GM12873 (cell line): ENCODE data around the gene OXCT1.

Experiments used
- TF ChIP-seq, protein P1 (sequence below): IDR thresholded peaks from 2 replicates; pipeline ENCODE4 v1.5.1; 2012; ENCODE audit warnings: low read depth, mild to moderate bottlenecking, moderate library complexity, low read length, control low read depth; ENCODE audit not compliant: insufficient read depth; ENCODE audit errors: missing control alignments

Gene OXCT1

DNA sequence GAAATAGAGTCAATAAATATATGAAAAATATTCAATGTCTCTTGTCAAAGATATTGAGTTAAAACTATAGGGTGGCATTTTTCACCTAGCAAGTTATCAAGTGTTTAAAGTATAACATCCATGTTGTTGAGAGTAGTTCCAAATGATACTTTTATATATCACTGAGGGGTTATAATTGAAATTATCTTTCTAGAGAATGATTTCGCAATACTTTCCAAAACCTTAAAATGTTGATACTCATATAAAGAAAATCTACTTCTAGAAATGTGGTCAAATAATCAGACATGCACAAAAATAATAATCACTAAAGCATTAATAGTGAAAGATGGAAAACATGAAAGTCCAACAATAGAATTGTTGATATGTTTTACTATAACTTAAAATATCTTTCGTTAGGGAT lies 50.1 kb downstream of the OXCT1 start:
- TF ChIP-seq, protein P1, sequence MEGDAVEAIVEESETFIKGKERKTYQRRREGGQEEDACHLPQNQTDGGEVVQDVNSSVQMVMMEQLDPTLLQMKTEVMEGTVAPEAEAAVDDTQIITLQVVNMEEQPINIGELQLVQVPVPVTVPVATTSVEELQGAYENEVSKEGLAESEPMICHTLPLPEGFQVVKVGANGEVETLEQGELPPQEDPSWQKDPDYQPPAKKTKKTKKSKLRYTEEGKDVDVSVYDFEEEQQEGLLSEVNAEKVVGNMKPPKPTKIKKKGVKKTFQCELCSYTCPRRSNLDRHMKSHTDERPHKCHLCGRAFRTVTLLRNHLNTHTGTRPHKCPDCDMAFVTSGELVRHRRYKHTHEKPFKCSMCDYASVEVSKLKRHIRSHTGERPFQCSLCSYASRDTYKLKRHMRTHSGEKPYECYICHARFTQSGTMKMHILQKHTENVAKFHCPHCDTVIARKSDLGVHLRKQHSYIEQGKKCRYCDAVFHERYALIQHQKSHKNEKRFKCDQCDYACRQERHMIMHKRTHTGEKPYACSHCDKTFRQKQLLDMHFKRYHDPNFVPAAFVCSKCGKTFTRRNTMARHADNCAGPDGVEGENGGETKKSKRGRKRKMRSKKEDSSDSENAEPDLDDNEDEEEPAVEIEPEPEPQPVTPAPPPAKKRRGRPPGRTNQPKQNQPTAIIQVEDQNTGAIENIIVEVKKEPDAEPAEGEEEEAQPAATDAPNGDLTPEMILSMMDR, result no peak

DNA sequence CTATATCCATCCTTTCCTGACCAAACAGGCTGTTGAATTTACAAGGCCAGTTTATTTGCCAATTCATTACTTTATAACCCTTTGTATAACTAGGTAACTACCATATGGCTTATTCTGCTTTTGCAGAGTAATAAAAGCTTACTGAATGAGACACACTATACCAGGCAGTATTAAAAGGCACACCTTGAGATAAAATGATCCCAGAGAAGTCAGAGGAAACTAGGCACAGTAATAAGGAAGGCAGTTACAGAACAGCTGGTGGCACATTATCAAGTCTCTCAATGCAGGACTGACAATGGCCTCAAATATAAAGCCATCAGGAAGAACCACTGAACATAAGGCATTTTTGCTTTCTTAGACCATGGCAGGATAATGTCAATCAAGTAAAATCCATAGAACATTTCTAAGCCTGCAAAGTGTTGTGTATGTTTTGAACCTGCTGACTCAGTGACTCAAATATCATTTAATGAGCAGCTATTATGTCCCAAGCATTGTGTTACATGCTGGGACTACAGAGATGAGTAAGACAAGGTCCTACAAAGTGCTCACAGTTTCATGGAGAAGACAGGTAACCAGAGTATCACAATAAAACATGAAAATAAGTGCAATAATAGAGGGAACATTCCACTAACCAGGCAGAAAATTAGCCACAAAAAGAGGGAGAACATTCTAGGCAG lies 52.5 kb downstream of the OXCT1 start:
- TF ChIP-seq, protein P1, result no peak

DNA sequence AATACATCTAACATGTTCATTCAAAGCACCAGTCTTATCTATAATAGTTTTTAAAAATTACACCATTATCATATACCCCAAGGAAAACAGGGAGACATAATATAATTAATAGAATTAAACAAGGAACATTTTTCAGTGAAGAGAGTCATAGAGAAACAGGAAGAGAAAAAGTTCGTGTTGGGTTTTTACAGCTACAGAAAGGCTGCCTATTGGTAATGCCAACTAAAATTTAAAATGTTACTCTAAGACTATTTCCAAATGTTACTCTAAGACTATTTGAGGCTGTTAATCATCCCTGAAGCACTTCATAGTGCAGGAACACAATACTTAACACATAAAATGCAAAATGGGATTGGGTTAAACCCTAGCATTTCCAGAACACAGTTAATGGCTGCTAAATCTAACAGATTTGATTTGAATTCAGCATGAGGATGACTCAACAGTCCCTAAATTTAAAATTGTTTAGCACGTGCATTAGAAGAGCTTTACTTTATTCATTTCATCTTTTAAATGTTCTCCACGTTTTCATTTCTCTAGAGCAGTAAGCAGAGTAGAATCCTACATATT lies 54.5 kb downstream of the OXCT1 start:
- TF ChIP-seq, protein P1, result no peak

DNA sequence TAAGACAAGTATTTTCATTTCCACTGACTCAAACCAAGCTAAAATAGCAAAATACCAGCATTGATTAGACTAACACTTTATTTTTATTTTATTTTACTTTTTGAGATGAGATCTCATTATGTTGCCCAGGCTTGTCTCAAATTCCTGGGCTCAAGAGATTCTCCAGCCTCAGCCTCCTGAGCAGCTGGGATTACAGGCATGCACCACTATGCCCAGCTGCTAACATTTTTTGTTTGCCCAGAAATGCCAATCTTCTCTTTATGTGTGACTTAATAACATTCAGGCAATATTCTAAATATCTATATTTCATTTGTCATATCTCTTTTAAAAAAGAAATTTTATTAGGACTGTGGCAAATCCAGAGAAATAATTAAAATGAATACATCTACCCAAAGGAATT lies 55.0 kb downstream of the OXCT1 start:
- TF ChIP-seq, protein P1, result no peak

DNA sequence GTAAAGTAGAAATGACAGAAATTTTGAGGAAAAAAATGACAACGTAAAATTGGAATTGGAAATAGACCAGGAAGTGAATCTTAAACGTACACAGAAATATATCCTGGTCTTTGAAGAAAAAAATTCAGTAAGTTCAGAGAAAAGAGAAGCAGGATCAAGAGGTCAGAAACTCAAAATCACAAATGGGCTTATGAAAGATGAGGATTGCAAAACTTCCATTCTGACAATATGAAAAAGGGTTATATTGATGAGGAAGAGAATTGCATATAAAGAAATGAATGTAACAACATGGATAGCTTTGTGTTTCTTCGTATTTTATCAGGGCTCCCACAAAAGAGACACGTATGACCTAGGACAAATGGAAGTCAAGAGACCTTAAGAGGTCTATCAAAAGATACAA lies 58.1 kb downstream of the OXCT1 start:
- TF ChIP-seq, protein P1, result no peak

DNA sequence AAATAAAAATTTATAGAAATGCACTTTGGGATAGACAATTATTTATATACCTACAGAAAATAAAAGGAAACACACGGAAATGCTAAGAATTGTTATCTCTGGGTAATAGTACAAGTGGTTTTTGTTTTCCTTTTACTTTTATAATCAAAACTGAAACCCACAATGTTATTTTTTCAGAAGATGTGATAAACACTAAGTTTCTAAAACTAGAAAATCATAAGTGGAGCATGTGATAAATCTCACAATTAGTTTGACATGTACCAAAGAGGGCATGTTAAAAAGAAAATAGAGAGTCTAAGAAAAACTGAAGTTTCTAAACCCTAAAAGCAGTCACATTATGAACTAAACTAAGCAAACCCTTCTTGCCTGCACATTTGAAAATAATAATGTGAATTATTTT lies 61.1 kb downstream of the OXCT1 start:
- TF ChIP-seq, protein P1, result no peak

DNA sequence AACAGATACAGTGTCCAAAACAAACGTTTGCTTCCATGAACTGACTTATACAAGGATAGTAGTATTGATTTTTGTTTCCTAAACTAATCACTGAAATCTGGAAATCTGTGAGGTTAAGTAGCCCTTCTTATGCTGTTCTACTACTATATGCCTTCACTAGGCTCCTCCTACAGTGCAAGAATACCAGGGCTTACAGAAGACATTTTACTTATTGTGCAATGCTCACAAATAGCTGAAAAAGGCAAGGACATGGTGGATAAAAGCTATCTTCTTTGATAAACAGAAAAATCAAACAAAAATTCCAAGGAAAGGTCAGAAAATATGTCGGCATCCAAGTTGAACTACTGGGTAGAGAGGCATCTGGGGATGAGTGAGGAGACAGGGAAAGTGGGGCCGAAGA lies 61.9 kb downstream of the OXCT1 start:
- TF ChIP-seq, protein P1, result no peak

DNA sequence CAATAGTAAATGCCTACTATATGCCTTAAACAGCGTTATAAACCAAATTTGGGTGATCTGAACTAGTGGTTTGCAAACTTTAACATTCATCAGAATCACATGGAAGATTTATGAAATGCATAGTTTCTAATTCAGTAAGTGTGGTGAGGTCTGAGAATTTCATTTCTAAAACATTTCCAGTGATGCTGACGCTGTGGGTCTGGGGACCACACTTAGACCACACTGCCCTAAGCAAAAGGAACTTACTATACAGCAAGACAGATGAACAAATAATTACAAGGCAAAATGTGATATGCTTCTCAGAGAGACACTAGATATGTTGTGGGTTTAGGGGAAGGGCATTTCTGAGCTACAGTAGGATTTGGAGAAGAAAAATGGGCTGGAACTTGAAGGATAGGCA lies 72.6 kb downstream of the OXCT1 start:
- TF ChIP-seq, protein P1, result no peak
